Stimulated activated CD8-positive, alpha-beta memory T cell treated with anti-CD3 and anti-CD28 coated beads, Interleukin-4, amount 100 ng/mL, for 24 hours (primary cell): ENCODE results near the gene COL4A4.

ENCODE experiments used
- DNase-seq: peaks from one replicate; pipeline ENCODE4 v3.0.0-alpha.2; 2020; ENCODE audit warnings: low read depth

Gene COL4A4

GRCh38 chr2:227161947-227162346, 2.1 kb downstream of the COL4A4 start:
- no peak for DNase-seq

GRCh38 chr2:227160164-227160563, 3.8 kb downstream of the COL4A4 start:
- DNase-seq: no peak

- DNase-seq: no peak
These were observed 8.8 kb downstream of the COL4A4 start for GRCh38 chr2:227154986-227155774.

GRCh38 chr2:227153758-227154486, 10.1 kb downstream of the COL4A4 start:
- DNase-seq: no peak

- DNase-seq: no peak
These were observed 10.7 kb downstream of the COL4A4 start for GRCh38 chr2:227153307-227153706.

GRCh38 chr2:227152093-227152766, 11.8 kb downstream of the COL4A4 start:
- no peak for DNase-seq

- DNase-seq: no peak
These were observed 13.6 kb downstream of the COL4A4 start for GRCh38 chr2:227150222-227150936.

- DNase-seq: no peak
These were observed 15.9 kb downstream of the COL4A4 start for GRCh38 chr2:227148106-227148505.

- DNase-seq: no peak
These were observed 17.0 kb downstream of the COL4A4 start for GRCh38 chr2:227147023-227147422.

GRCh38 chr2:227146456-227146855, 17.5 kb downstream of the COL4A4 start:
- DNase-seq: no peak

GRCh38 chr2:227143895-227144294, 20.1 kb downstream of the COL4A4 start:
- no peak for DNase-seq

GRCh38 chr2:227141301-227141700, 22.7 kb downstream of the COL4A4 start:
- DNase-seq: no peak

GRCh38 chr2:227134591-227134990, 29.4 kb downstream of the COL4A4 start:
- no peak for DNase-seq

- DNase-seq: no peak
These were observed 31.0 kb downstream of the COL4A4 start for GRCh38 chr2:227132986-227133385.

- no peak for DNase-seq
These were observed 33.4 kb downstream of the COL4A4 start for GRCh38 chr2:227130636-227131035.

- no peak for DNase-seq
These were observed 36.8 kb downstream of the COL4A4 start for GRCh38 chr2:227127201-227127600.

- no peak for DNase-seq
These were observed 38.5 kb downstream of the COL4A4 start for GRCh38 chr2:227125506-227125905.

- no peak for DNase-seq
These were observed 39.2 kb downstream of the COL4A4 start for GRCh38 chr2:227124811-227125210.

GRCh38 chr2:227123697-227124096, 40.3 kb downstream of the COL4A4 start:
- no peak for DNase-seq

GRCh38 chr2:227118353-227118752, 45.7 kb downstream of the COL4A4 start:
- DNase-seq: no peak

GRCh38 chr2:227117852-227118251, 46.2 kb downstream of the COL4A4 start:
- DNase-seq: no peak

GRCh38 chr2:227117027-227117426, 47.0 kb downstream of the COL4A4 start:
- DNase-seq: no peak
